Measurements from ENCODE around the gene RGSL1. TPM values are rescaled to one million over a fixed set of nuclear protein-coding genes. Genes with fewer than 3 reads are reported as not detected.

RGSL1 gene
- total and polyA plus RNA-seq, 9 of the 15 experiments (the other 6 are each of a cell fraction or from before 2014, with no cell fraction given): 0.03 TPM; not detected in 8

Small RNA genes lying within 50 kb of the gene (small RNA-seq; reads per million reads assigned to genes)
- gene RF00017: not detected

Other genes starting within 250 kb of the RGSL1 start
- gene GLUL, start 58.4 kb upstream of the RGSL1 start, total RNA-seq (2014; rRNA removed): 1,168 and 1,338 TPM in 2 replicates
- 978 and 1,172 TPM in 2 replicates for gene GLUL, start 58.4 kb upstream of the RGSL1 start, total RNA-seq (2014; rRNA removed; fragmentation: Illumina TruSeq; extraction: Trizol)
- 1,097 and 1,128 TPM in 2 replicates for gene GLUL, start 58.4 kb upstream of the RGSL1 start, total RNA-seq (2015; rRNA removed; fragmentation: Illumina TruSeq; extraction: Trizol)
- gene GLUL, start 58.4 kb upstream of the RGSL1 start, total RNA-seq (2021): 1,495 and 1,708 TPM in 2 replicates
- 1,124 and 1,949 TPM in 2 replicates for gene GLUL, start 58.4 kb upstream of the RGSL1 start, polyA plus RNA-seq (2011; rRNA removed)
- 1,620 and 1,897 TPM in 2 replicates for gene GLUL, start 58.4 kb upstream of the RGSL1 start, polyA plus RNA-seq (2014; fragmentation: Illumina TruSeq; extraction: Trizol)
- gene GLUL, start 58.4 kb upstream of the RGSL1 start, polyA plus RNA-seq (2014; fragmentation: Nextera tagmentation; extraction: Ambion mirVana): 1,000 to 10,000 TPM; 3,526 to 4,222 TPM
- 1,054 and 1,088 TPM in 2 replicates for gene GLUL, start 58.4 kb upstream of the RGSL1 start, polyA plus RNA-seq (2014; rRNA removed)
- not detected in 2 replicates for gene TEDDM1, start 49.5 kb upstream of the RGSL1 start, total RNA-seq (2014; rRNA removed)
- not detected in 2 replicates for gene TEDDM1, start 49.5 kb upstream of the RGSL1 start, total RNA-seq (2014; rRNA removed; fragmentation: Illumina TruSeq; extraction: Trizol)
- not detected in 2 replicates for gene TEDDM1, start 49.5 kb upstream of the RGSL1 start, total RNA-seq (2015; rRNA removed; fragmentation: Illumina TruSeq; extraction: Trizol)
- gene TEDDM1, start 49.5 kb upstream of the RGSL1 start, total RNA-seq (2021): not detected in 2 replicates
- gene TEDDM1, start 49.5 kb upstream of the RGSL1 start, polyA plus RNA-seq (2011; rRNA removed): not detected in 2 replicates
- gene TEDDM1, start 49.5 kb upstream of the RGSL1 start, polyA plus RNA-seq (2014; fragmentation: Illumina TruSeq; extraction: Trizol): not detected in 2 replicates
- gene TEDDM1, start 49.5 kb upstream of the RGSL1 start, polyA plus RNA-seq (2014; fragmentation: Nextera tagmentation; extraction: Ambion mirVana): not detected
- gene TEDDM1, start 49.5 kb upstream of the RGSL1 start, polyA plus RNA-seq (2014; rRNA removed): not detected in 2 replicates
- gene RNASEL, start 139.1 kb downstream of the RGSL1 start, total RNA-seq (2014; rRNA removed): 5.4 and 6.2 TPM in 2 replicates
- 8.6 and 8.7 TPM in 2 replicates for gene RNASEL, start 139.1 kb downstream of the RGSL1 start, total RNA-seq (2014; rRNA removed; fragmentation: Illumina TruSeq; extraction: Trizol)
- gene RNASEL, start 139.1 kb downstream of the RGSL1 start, total RNA-seq (2015; rRNA removed; fragmentation: Illumina TruSeq; extraction: Trizol): 8.4 and 9.1 TPM in 2 replicates
- 5.4 and 5.7 TPM in 2 replicates for gene RNASEL, start 139.1 kb downstream of the RGSL1 start, total RNA-seq (2021)
- 4.2 and 8.6 TPM in 2 replicates for gene RNASEL, start 139.1 kb downstream of the RGSL1 start, polyA plus RNA-seq (2011; rRNA removed)
- 6.2 and 7.2 TPM in 2 replicates for gene RNASEL, start 139.1 kb downstream of the RGSL1 start, polyA plus RNA-seq (2014; fragmentation: Illumina TruSeq; extraction: Trizol)
- gene RNASEL, start 139.1 kb downstream of the RGSL1 start, polyA plus RNA-seq (2014; fragmentation: Nextera tagmentation; extraction: Ambion mirVana): 10 to 100 TPM in 1 of 2 experiments, 1 to 10 TPM in 1; 4.3 to 11.1 TPM
- gene RNASEL, start 139.1 kb downstream of the RGSL1 start, polyA plus RNA-seq (2014; rRNA removed): 5.1 and 5.6 TPM in 2 replicates
- gene RGS16, start 154.2 kb downstream of the RGSL1 start, total RNA-seq (2014; rRNA removed): 0.37 and 0.50 TPM in 2 replicates
- 0.26 and 0.36 TPM in 2 replicates for gene RGS16, start 154.2 kb downstream of the RGSL1 start, total RNA-seq (2014; rRNA removed; fragmentation: Illumina TruSeq; extraction: Trizol)
- gene RGS16, start 154.2 kb downstream of the RGSL1 start, total RNA-seq (2015; rRNA removed; fragmentation: Illumina TruSeq; extraction: Trizol): 0.15 and 0.29 TPM in 2 replicates
- gene RGS16, start 154.2 kb downstream of the RGSL1 start, total RNA-seq (2021): 0.38 and 0.55 TPM in 2 replicates
- gene RGS16, start 154.2 kb downstream of the RGSL1 start, polyA plus RNA-seq (2011; rRNA removed): 0.09 and 0.20 TPM in 2 replicates
- 0.52 and 0.62 TPM in 2 replicates for gene RGS16, start 154.2 kb downstream of the RGSL1 start, polyA plus RNA-seq (2014; fragmentation: Illumina TruSeq; extraction: Trizol)
- gene RGS16, start 154.2 kb downstream of the RGSL1 start, polyA plus RNA-seq (2014; fragmentation: Nextera tagmentation; extraction: Ambion mirVana): under 1 TPM; 0.07 to 0.21 TPM
- gene RGS16, start 154.2 kb downstream of the RGSL1 start, polyA plus RNA-seq (2014; rRNA removed): 0.53 and 0.66 TPM in 2 replicates
- not detected in 2 replicates for gene RGS8, start 234.4 kb downstream of the RGSL1 start, total RNA-seq (2014; rRNA removed)
- gene RGS8, start 234.4 kb downstream of the RGSL1 start, total RNA-seq (2014; rRNA removed; fragmentation: Illumina TruSeq; extraction: Trizol): not detected in 2 replicates
- not detected in 2 replicates for gene RGS8, start 234.4 kb downstream of the RGSL1 start, total RNA-seq (2015; rRNA removed; fragmentation: Illumina TruSeq; extraction: Trizol)
- gene RGS8, start 234.4 kb downstream of the RGSL1 start, total RNA-seq (2021): not detected in 2 replicates
- not detected in 2 replicates for gene RGS8, start 234.4 kb downstream of the RGSL1 start, polyA plus RNA-seq (2011; rRNA removed)
- not detected in 2 replicates for gene RGS8, start 234.4 kb downstream of the RGSL1 start, polyA plus RNA-seq (2014; fragmentation: Illumina TruSeq; extraction: Trizol)
- gene RGS8, start 234.4 kb downstream of the RGSL1 start, polyA plus RNA-seq (2014; fragmentation: Nextera tagmentation; extraction: Ambion mirVana): not detected
- gene RGS8, start 234.4 kb downstream of the RGSL1 start, polyA plus RNA-seq (2014; rRNA removed): not detected in 2 replicates